Loucy (cell line): Measurements from ENCODE around the gene SLFN13.
"Not testable (repeated sequence)": the region's sequence is repeated elsewhere in the genome, so short reads cannot be mapped to it uniquely, and the experiment has no call there.

Experiments used
- H2AFZ ChIP-seq: fragments of 200-600 bp; sonication (generic); 2 replicates; pipeline ENCODE4 v1.6.0; 2016; ENCODE audit warnings: antibody characterized with exemption, mild to moderate bottlenecking, low read length, moderate library complexity
- H3F3A ChIP-seq: fragments of 200-600 bp; 2 replicates; pipeline ENCODE4 v1.6.0; 2016; ENCODE audit warnings: antibody characterized with exemption, low read depth, mild to moderate bottlenecking
- H3K27me3 ChIP-seq: fragments of 200-600 bp; sonication (generic); 2 replicates; pipeline ENCODE4 v1.6.1; 2014; ENCODE audit warnings: low read length, mild to moderate bottlenecking; ENCODE audit not compliant: insufficient read depth, poor library complexity, severe bottlenecking
- H3K36me3 ChIP-seq: fragments of 200-600 bp; sonication (generic); 2 replicates; pipeline ENCODE4 v1.6.1; 2016; ENCODE audit warnings: low read length; ENCODE audit not compliant: insufficient read depth
- H3K4me1 ChIP-seq: fragments of 200-600 bp; sonication (generic); 2 replicates; pipeline ENCODE4 v1.5.1; 2014; ENCODE audit warnings: low read length, mild to moderate bottlenecking; ENCODE audit not compliant: insufficient read depth, poor library complexity, severe bottlenecking
- H3K4me2 ChIP-seq: fragments of 200-600 bp; sonication (generic); 2 replicates; pipeline ENCODE4 v1.6.0; 2014; ENCODE audit warnings: antibody characterized with exemption, low read length, low read depth, mild to moderate bottlenecking; ENCODE audit not compliant: poor library complexity, severe bottlenecking
- H3K4me3 ChIP-seq: fragments of 200-600 bp; sonication (generic); 2 replicates; pipeline ENCODE4 v1.5.1; 2014; ENCODE audit warnings: low read length, mild to moderate bottlenecking, mixed read lengths; ENCODE audit not compliant: poor library complexity, severe bottlenecking
- H3K79me2 ChIP-seq: fragments of 200-600 bp; sonication (generic); 2 replicates; pipeline ENCODE4 v1.6.1; 2014; ENCODE audit warnings: low read length; ENCODE audit not compliant: insufficient read depth
- H3K9ac ChIP-seq: fragments of 200-600 bp; sonication (generic); 2 replicates; pipeline ENCODE4 v1.6.0; 2014; ENCODE audit warnings: mild to moderate bottlenecking, low read depth, low read length, moderate library complexity; ENCODE audit not compliant: poor library complexity, severe bottlenecking
- H3K9me2 ChIP-seq: fragments of 200-600 bp; sonication (generic); replicated peaks from 2 replicates; pipeline ENCODE4 v1.6.1; 2016; ENCODE audit warnings: low read depth, low read length, mixed read lengths
- H3K9me3 ChIP-seq: fragments of 200-600 bp; sonication (generic); 2 replicates; pipeline ENCODE4 v1.6.1; 2014; ENCODE audit warnings: mild to moderate bottlenecking, antibody characterized with exemption, low read length, low read depth; ENCODE audit not compliant: insufficient read depth
- H4K20me1 ChIP-seq: fragments of 200-600 bp; sonication (generic); 2 replicates; pipeline ENCODE4 v1.6.0; 2014; ENCODE audit warnings: antibody characterized with exemption, low read length, mild to moderate bottlenecking; ENCODE audit not compliant: insufficient read depth, poor library complexity, severe bottlenecking
- CTCF ChIP-seq: fragments of 200-600 bp; sonication (generic); conservative IDR thresholded peaks from 2 replicates; pipeline ENCODE4 v1.5.1; 2014; ENCODE audit warnings: mild to moderate bottlenecking, antibody characterized with exemption, low read length
- EZH2phosphoT487 ChIP-seq: fragments of 200-600 bp; IDR thresholded peaks from 2 replicates; pipeline ENCODE4 v1.6.1; 2018; ENCODE audit warnings: antibody characterized with exemption, mild to moderate bottlenecking, moderate library complexity, borderline replicate concordance

Gene SLFN13

DNA sequence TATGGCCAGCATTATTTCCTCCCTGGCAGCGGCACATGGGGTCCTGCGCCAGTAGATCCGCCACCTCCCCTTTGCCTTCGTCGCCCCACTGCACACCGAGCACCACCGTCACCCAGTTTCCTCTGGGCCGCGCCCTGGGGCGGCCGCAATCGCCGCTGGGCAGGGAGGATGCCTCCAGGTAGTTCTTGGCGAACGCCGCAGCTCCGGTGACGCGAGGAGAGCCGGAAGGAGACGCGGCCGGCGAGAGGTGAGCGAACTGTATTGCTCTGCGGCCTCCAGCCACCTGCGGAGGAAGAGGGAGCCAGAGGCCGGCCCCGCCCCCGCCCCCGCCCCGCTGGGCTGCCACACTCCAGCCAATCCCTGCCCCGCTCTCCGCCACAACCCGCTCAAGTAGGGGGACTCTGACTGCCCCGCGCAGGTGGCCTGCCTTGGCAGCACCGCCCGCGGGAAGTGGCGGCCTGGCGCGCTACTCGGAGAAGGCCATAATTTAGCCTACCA is 11.8 kb upstream of the SLFN13 start:
- no peak overlapping the region for H3K4me2 ChIP-seq
- no peaks in the 10 kb centered on the region for H3F3A ChIP-seq
- peaks cover 8% of the 10 kb centered on the region for H3K4me1 ChIP-seq
- H4K20me1 ChIP-seq, result no peaks in the 10 kb centered on the region
- H3K36me3 ChIP-seq, result no peaks in the 10 kb centered on the region
- H2AFZ ChIP-seq, result no peak overlapping the region
- no peaks in the 10 kb centered on the region for H3K9me2 ChIP-seq
- peaks cover 11% of the 10 kb centered on the region for H3K27me3 ChIP-seq
- no peak overlapping the region for H3K4me3 ChIP-seq
- H3K79me2 ChIP-seq, result no peaks in the 10 kb centered on the region
- no peak overlapping the region for H3K9ac ChIP-seq
- no peaks in the 10 kb centered on the region for H3K9me3 ChIP-seq
- TF ChIP-seq EZH2phosphoT487, result no peak
- no peak for TF ChIP-seq CTCF

- not testable (repeated sequence) for H3K9me3 ChIP-seq, H4K20me1 ChIP-seq, H3K4me1 ChIP-seq, H3K79me2 ChIP-seq, H3K4me2 ChIP-seq, H2AFZ ChIP-seq, H3F3A ChIP-seq, H3K36me3 ChIP-seq, H3K4me3 ChIP-seq, H3K9ac ChIP-seq, H3K9me2 ChIP-seq, H3K27me3 ChIP-seq
Observed at GRCh38 chr17:35454035-35454434, 5.5 kb upstream of the SLFN13 start.

DNA sequence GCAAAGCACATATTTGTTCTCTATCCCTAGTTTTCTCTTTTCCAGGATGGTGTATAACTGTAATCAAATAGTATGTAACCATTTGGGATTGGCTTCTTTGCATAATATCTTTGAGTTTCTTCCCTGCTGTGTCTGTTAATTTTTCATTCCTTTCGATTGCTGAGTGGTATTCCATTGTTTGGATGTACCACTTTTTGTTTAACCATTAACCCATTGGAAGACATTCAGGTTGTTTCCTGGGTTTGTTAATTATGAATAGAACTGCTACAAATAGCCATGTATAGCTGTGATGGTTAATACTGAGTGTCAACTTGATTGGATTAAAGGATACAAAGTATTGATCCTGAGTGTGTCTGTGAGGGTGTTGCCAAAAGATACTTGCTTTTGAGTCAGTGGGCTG is 4.6 kb upstream of the SLFN13 start:
- H3K9ac ChIP-seq, result no peak overlapping the region
- H3K36me3 ChIP-seq, result no peaks in the 10 kb centered on the region
- no peak overlapping the region for H3K4me3 ChIP-seq
- H3K79me2 ChIP-seq, result no peaks in the 10 kb centered on the region
- H3F3A ChIP-seq, result no peaks in the 10 kb centered on the region
- H2AFZ ChIP-seq, result no peak overlapping the region
- H4K20me1 ChIP-seq, result no peaks in the 10 kb centered on the region
- no peaks in the 10 kb centered on the region for H3K27me3 ChIP-seq
- no peaks in the 10 kb centered on the region for H3K4me1 ChIP-seq
- no peak overlapping the region for H3K4me2 ChIP-seq
- TF ChIP-seq CTCF, result no peak
- H3K9me2 ChIP-seq, result no peaks in the 10 kb centered on the region
- no peaks in the 10 kb centered on the region for H3K9me3 ChIP-seq

GRCh38 chr17:35449371-35449931 is 885 bp upstream of the SLFN13 start:
- TF ChIP-seq EZH2phosphoT487 (no peak), CTCF (no peak)
- Histone ChIP-seq H3K9me3 (no peaks in the 10 kb centered on the region), H3K4me2 (no peak overlapping the region), H3K9ac (no peak overlapping the region), H4K20me1 (no peaks in the 10 kb centered on the region), H2AFZ (no peak overlapping the region), H3K4me1 (peaks cover 6% of the 10 kb centered on the region), H3K9me2 (no peaks in the 10 kb centered on the region), H3K4me3 (no peak overlapping the region), H3K27me3 (no peaks in the 10 kb centered on the region), H3F3A (no peaks in the 10 kb centered on the region), H3K79me2 (no peaks in the 10 kb centered on the region), H3K36me3 (no peaks in the 10 kb centered on the region)
